HG03045 (cell line): Measurements from ENCODE around the gene CXXC1.
A peak's percentile ranks its signal among the peaks of the same experiment; 100 is the strongest.
"Not testable (repeated sequence)": the region's sequence is repeated elsewhere in the genome, so short reads cannot be mapped to it uniquely, and the experiment has no call there.

Experiments used
- ATAC-seq: cut with Tn5 transposase; IDR thresholded peaks from one replicate; pipeline ENCODE4 v1.9.1; 2021; ENCODE audit warnings: mild to moderate bottlenecking, moderate library complexity; ENCODE audit not compliant: unreplicated experiment

CXXC1 gene

DNA sequence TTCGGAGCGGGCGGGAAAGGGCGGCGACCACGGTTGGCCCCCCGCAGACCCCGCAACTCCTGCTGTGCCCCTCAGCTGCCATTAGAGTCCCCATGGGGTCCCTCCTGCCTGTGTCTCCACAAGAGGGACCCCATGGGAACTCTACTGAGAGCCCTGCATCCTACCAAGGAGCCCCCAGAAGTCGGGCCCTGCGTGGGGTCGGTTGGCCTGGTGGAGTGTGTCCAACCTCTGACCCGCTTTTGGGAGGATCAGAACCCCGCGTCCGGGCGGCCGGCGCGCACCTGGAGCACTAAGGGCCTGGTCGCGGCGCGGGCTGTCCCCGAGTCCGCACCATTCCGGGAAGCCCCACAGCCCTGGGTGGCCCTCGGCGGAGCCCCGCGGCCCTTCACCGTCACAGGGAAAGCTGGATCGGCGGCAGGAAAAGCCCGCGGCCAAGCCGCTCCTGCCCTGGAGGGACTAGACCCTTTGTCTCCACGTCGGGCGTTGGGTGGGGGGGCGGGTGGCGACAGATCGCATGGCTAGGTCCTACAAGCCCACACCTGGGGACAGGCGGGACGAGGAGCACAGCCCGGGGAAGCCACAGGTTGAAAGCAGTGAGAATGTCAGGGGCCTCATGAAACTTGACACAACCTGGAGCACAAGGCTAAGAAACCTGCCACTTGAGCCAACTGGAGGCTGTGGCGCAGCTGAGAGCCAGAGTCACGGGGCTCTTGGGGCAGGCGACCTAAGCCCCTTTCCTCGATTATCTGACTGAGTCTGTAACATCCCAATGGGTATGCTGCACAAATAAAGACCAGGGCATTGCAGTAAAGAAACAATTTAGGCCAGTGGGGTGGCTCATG is 11.2 kb upstream of the CXXC1 start:
- ATAC-seq = no peak

DNA sequence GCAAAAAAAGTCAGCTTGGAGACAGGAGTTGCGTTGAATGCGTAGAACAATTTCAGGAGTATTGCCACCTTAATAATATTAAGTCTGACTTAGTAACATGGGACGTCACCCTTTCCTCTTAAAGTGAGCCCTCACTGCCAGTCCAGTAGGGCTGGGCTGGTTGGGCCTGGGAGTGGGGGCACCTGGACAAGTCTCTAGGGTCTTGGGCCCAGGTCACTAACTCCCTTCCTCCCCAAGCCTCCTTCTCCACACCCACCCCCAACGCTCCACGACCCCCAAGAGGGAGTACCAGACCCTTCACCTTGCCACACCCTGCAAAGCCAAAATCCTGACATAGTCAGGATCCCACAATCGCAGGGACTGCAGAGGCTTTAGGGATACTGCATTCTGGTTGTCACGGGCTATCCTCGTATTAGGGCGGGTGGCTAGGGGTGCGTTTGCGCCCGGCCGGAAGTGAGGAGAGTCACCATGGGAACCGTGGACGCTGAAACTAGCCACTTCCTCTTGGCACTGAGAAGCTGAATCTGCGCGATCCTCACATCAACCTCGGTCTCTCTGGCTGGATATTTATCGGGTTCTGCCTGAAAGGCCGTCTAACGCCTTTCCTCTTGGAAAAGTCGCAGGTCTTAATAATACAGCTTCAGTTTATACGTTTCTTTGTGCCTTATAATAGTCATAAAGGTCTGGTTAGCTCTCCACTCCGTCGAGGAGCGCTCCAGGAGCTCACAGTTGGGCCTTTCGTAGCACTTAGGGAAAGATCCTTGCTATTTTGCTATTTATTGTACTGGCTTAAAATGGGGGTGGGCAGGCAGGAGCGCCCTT is 10.3 kb upstream of the CXXC1 start:
- peak; percentile 99 for ATAC-seq

DNA sequence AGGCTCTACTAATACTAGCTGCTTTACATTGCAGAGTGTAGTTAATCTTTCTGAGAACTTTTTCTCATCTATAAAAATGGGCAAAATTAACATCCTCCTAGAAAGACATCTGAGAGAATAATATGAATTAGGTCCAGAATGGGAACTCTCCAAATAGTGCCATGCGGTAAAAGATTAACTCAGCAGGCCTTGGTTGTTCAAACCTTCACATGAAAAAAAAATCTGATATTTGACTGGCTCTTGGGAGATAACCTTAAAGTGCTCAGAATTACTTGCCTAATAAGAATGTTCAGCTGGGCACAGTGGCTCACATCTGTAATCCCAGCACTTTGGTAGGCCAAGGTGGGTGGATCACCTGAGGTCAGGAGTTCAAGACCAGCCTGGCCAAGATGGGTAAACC is 5.5 kb upstream of the CXXC1 start:
- no peak for ATAC-seq

DNA sequence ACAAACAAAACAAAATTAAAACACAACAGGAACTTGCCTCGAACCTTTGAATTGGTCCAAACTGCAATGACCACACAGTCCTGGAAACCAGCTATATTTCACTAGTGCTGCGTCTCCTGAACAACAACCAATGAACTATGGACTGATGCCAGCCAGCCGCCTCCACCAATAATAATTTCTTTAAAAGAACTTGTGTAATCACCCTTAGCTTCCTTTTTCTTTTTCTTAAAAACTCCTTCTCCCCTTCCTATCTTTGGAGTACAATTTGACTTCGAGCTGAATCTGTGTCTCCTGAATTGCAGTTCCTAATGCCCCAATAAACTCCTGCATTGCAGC is 1.6 kb upstream of the CXXC1 start:
- no peak for ATAC-seq

DNA sequence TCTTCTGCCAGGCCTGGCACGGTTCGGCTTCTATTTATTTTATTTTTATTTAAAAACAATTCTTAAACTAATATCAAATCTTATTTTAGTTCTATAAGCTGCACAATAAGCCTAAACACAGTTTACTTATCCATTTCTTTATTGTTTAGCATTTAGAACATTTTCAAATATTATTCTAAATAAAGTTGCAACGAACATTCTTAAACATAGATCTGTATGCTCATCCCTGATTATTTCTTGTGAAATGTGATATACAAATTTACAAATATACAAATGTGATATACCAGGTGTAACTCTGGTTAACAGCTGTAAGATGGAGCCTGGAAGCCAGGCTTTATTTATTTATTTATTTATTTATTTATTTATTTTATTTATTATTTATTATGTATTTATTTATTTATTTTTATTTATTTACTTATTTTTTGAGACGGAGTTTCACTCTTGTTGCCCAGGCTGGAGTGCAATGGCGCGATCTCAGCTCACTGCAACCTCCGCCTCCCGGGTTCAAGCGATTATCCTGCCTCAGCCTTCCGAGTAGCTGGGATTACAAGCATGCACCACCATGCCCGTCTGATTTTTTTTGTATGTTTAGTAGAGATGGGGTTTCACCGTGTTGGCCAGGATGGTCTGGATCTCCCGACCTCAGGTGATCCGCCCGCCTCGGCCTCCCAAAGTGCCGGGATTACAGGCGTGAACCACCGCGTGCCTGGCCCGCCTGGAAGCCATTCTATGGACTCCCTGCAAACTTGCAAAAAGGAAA is 1.0 kb upstream of the CXXC1 start:
- ATAC-seq = not testable (repeated sequence)

DNA sequence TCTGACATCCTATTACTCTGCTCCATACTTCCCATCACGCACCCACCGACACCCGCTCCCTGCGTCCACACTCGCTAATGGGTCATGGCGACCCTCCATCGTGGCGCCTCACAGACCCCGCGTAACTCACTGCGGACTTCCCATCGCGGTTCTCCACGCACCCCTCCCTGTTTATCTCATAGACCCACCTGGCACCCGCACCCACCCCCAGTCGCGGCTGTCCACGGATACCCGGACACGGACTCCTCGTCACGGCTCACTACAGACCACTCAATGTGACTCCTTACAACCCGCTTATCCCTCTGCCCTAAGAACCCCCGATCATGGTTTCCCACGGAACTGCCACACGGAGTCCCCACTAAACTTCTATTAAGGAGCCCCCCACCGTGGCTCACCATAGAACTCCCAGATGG is 458 bp downstream of the CXXC1 start:
- ATAC-seq = peak; percentile 2

DNA sequence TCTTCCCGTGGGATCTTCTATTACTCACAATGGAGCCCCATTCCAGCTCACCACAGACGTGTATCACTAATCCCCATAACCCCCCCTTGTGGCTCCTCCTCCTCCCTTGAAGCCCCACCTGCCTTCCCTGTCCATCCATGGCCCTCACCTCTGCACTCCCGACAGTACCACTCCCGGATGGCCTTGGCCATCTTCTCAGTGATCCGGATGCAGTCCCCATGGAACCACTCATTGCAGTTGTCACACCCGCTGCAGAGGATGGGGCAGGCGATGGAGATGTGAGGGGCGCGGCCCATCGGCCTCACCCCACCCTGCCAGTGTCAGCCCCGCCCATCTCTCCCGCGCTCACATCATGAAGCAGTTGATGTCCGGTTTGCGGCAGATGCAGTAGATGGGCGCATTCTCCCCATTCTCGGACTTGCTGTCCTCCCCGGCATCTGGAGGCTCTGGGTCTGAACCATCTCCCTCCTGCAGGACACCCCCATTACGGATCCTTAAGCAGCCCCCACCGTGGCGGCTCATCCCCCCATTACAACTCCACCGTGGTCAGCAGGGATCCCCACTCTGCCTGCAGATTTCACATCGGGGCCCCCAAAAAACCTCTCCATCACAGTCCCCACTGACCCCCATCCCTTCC is 983 bp downstream of the CXXC1 start:
- ATAC-seq = no peak

DNA sequence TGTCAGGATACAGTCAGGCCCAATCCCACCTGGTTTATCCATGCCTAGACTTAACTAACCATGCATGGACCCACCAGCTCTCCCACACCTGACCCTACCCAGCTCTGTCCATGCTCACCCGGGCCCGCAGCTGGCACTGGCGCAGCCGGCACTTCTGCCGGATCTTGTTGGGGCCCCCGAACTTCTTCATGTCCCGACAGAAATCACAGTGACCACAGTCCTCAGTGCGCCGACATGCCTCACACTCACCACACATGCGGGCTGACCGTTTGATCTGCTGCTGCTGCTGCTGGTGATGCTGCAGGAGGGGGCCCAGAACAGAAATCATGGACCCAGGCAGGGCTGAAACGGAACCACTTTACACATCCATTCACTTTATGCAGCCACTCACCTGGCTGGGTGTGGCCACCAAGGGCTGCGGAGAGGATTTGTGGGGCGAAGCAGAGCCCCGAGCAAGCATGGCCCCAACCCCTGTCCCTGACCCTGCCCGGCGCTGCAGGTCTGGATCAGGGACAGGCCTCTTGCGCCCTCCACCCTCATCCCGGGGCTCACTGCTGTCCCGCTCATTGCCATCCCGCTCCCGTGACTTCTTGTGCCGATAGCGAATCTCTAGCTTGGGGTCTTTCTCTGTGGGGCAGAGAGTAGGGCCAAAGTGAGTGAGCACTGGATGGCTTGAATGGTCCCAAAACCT is 1.7 kb downstream of the CXXC1 start:
- no peak for ATAC-seq

DNA sequence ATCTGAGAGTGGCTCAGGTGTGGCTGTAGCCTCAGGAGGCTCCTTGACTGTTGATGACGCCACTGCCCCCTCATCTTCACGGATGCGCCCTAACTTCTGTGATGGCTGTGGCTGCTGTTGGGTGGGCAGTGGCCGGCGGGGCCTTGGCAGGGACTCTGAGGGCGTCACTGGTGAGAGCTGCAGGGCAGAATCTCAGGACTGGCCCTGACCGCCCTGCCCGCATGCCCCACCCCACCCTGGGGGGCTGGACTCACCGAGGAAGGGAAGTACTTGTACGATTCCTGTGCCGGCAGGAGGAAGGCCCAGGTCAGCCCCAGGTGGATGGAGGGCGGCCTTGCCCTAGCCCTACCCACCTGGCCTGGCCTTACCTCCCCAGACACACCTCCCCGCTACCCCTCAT is 2.4 kb downstream of the CXXC1 start:
- ATAC-seq = no peak

DNA sequence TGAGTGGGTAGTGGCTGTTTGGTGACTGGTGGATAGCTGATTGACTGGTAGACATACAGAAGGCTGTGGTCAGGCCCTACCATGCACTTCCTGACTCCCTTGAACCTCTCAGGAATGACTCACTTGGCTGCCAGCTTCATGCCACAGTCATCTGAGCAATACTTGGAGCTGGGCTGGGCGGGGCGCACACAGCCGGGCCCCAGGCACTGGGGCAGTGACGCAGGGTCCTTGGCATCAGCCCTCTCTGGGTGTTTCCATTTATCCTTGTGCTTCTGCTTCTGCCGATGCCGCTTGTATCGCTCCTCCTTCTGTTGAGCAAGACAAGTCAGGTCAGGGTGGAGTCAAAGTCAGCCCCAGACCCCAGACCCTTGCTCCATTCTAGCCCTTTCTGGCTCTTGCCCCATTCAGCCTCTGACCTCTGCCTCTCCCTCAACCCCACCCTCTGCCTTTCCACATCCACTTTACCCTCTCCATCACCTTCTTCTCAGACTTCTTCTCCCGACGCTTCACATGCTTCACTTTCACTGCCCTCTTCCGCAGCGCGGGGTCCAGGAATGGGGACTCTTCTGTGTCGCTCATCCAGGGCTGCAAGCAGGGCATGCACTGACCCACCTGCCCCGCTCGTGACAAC is 3.1 kb downstream of the CXXC1 start:
- ATAC-seq = no peak

DNA sequence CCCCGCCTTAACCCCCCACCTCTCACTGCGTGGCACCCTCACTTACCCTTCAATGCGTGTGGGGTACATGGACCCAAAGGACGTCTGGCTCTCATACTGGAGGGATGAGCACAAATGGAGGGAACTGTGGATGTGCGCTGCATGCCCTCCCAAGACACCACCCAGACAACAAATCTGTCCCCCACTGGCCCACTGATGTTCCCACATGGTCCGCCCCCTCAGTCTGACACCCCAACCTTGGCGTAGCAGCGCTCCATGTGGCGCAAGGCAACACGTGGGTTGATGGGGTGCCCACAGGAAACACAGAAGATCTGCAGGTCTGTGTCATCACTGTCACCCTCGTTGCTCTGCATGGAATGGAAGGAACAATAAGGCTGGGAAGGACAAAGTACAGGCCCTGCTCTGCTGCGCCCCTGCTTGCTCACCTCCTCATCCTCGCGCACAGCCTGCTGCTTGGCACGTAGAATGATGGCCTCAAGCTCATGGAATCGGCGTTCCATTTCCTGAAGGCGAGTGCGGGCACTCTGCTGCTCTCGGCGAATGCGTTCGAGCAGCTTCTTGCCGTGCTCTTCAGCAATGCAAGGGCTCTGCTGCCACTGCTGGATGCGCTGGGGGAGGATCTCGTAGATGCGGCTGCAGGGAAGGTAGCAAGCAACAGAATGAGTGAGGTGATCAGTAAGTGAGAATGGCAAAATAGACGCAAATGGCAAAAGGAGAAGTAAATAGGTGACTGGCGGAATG is 3.9 kb downstream of the CXXC1 start:
- ATAC-seq = no peak

DNA sequence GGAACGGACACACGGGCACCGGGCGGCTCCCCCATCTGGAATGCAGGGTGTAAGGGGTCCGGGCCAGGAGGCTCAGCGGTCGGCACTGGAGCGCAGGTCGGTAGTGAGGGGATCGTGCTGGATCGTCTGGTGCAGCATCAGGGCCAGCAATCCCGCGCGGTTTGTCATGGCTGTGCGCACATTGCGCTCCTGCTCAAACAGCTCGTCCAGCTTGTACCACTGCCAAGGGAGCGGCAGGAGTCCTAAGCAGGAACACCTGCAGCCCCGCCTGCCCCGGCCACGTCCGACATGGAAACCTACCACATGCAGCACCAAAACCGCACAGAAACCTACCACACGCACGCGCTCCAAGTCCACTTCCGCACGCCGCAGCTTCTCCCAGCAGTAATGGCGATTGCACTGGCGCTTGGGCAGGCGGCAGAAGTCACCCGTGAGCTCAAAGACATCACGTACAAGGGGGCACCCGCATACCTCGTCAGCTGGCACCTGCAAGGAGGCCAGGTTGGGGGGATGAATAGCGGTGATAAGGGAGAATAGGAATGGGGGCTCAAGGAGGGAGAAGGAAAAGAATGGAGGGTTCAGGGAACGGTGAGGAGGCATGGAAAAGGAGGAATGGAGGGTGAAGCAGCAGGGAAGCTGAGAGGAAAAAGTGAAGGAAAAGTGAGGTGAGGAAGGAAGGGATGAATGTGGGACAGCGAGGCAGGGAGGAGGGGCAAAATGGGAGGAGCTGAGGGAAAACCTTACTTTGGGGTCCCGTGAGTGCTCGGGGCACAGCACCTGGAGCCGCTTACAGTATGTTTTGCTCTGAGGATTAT is 4.8 kb downstream of the CXXC1 start:
- ATAC-seq = no peak

DNA sequence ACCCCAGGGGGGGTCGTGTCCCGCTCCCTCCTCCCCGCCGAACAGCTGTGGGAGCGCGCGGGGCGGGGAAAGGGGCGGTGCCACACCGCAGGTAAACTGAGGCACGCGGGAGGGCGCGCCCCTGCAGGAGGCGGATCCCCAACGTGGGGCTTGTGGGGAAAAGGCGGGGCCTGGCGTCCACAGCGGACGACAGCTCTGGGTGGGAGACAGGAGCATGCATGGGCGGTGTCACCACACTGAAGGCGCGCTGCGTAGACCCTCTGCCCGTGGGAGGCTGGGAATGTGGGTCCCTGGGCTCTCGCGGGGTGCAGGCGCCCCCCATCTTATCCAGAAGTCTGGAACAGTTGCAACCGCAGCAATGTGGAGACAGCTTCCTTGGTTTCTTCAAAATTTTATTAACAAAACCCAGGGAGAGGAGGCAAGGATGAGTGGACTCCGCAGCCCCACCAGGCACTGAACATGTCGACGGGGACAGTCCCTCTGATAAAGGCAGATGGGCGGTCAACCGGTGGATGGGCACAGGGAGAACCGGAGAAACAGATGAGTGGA is 5.4 kb downstream of the CXXC1 start:
- ATAC-seq = peak; percentile 3

DNA sequence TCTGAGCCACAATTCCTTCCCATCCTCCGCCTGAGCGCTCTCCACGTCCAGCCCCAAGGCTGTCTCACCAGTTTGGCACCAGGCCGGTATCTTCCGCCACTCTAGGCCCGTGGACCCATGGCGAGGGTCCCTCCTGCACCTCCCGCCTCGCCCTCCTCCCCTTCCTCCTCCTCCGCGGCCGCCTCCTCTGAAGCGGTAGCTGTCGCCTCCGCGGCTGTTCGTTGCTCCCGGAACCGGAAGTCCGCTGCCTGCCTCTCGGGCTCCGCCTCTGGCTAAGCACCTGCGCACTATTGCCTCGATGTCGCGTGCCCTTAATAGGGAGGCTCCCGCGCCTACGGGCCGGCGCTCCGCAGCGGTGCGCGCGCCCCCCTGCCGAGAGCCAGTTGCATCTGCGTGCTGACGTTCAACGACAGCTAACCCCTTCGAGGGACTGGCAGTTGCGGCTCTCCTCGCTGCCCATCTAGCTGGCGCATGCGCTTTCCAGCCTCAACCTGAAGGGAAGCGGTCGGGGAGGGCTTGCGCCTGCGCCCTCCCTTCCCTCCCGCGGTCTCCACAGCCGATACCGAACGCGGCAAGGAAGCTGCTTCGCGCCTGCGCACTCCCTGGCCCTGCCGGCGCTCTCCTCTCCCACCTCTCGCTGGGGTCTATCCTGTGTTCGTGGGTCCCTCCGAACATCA is 6.1 kb downstream of the CXXC1 start, which contains the start of gene MBD1:
MBD1 (minus strand) TSS at position 229 of the 677 bp plus-strand sequence. CDS start 1,531 bp downstream, outside the sequence.
- peak; percentile 88 for ATAC-seq

DNA sequence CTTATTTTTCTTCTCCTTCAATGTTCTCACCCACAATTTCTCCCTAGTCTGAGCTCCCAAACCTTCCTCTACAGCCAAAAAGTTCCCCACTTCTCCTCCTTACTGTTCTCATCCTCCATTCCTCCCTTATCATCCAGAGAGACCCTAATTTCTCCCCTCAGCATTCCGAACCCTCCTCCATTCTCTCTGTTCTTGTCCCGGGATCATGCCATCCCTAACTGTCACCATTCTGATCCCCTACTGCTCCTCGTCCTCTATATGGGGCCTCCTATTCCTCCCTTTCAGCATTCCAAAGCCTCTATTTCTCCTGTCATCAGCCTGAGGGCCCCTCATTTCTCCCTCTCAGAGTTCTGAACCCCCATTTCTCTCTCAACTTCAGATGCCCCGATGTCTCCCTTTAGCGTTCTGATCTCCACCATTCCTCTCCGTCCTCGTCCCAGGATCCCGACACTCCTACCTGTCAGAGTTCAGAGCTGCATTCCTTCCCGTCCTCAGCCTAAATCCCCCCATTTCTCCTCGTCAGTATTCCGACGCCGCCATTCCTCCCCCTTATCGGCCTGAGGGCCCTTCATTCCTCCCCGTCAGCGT is 6.7 kb downstream of the CXXC1 start:
- ATAC-seq = no peak

DNA sequence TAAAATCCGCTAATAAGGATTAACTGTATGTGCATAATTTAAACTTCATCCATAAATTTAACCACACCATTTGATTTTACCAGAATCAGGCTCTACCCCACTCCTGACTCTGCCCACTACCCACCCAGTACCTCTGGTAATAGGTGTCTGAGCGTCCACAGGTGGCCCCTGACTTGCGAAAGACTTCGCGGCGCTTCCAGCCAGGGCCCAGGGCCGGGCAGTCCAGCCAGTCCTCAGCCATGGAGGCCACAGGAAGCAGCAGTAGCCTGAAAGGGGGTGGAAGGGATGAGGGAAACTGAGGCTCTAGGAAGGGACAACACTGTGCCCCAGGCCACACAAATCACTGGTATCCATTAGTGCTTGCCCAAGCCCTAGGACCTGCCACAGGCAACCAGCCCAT is 7.7 kb downstream of the CXXC1 start:
- no peak for ATAC-seq

DNA sequence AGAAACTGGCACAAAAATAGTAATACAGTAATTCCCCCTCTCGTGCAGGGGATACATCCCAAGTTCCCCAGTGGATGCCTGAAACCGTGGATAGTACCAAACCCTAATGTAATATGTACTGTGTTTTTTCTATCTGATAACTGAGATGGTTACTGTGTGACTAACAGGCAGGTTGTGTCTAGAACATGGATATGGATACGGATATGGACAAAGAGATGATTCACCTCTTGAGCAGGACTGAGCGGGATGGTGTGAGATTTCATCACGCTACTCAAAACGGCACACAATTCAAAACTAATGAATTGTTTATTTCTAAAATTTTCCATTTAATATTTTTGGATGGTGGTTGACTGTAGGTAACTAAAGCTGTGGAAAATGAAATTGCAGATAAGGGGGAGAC is 9.6 kb downstream of the CXXC1 start:
- ATAC-seq = no peak
